ENCODE data around the gene P3H2. TPM values are rescaled to one million over a fixed set of nuclear protein-coding genes. Genes with fewer than 3 reads are reported as not detected.
A peak's percentile ranks its signal among the peaks of the same experiment; 100 is the strongest.

Gene P3H2
- total RNA-seq, 1 donor from 2014 or later: 143 TPM

DNA sequence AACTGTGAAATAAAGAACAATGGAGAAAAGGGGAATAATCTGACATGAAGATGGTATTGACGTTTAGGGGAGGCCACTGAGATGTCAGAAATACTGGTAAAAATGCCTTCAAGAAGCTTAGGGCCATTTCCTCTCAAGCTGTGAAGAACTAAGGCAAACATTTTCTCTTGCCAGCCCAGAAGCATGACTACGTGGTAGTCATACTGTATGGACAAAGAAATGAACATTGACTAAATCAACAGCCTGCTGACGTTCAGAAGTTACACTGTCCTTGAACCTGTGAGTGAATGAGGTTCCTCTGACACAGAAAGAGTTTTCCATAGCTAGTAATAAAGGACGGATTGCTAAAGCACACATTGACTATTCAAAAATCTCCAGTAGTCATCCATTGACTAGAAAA, 121.0 kb downstream of the P3H2 start:
- Mint-ChIP-seq H3K4me3 (ENCODE audit: unreplicated experiment) (no peak overlapping the region), H3K9me3 (ENCODE audit: unreplicated experiment) (no peaks in the 10 kb centered on the region), H3K36me3 (ENCODE audit: unreplicated experiment) (peaks cover 7% of the 10 kb centered on the region), H3K27me3 (ENCODE audit: unreplicated experiment) (no peaks in the 10 kb centered on the region), H3K27ac (ENCODE audit: unreplicated experiment) (peak overlapping the region; percentile 93), H3K4me1 (ENCODE audit: unreplicated experiment) (peaks cover 73% of the 10 kb centered on the region)
- TF ChIP-seq, protein P1, sequence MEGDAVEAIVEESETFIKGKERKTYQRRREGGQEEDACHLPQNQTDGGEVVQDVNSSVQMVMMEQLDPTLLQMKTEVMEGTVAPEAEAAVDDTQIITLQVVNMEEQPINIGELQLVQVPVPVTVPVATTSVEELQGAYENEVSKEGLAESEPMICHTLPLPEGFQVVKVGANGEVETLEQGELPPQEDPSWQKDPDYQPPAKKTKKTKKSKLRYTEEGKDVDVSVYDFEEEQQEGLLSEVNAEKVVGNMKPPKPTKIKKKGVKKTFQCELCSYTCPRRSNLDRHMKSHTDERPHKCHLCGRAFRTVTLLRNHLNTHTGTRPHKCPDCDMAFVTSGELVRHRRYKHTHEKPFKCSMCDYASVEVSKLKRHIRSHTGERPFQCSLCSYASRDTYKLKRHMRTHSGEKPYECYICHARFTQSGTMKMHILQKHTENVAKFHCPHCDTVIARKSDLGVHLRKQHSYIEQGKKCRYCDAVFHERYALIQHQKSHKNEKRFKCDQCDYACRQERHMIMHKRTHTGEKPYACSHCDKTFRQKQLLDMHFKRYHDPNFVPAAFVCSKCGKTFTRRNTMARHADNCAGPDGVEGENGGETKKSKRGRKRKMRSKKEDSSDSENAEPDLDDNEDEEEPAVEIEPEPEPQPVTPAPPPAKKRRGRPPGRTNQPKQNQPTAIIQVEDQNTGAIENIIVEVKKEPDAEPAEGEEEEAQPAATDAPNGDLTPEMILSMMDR (IDR thresholded peaks at IDR 0.05): no peak
- no peak for DNase-seq (ENCODE audit: extremely low spot score, unreplicated experiment)

DNA sequence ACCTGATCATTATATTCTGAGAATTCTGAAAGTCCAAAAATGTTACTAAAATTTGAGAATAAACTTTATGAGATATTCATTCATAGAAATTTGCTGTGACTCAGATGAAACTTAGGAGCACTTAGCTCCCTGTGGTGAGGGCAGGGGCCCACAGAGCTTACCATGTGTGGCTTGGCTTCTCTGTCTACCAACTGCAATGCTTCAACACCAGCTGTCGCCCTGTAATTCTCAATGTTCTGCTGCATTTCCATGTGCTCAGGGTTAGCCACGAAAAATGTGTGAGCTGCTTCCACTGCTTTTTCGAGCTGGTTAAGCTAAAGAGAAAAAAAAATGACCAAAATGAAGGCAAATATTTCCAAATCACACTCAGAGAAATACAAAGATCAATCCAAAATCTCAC, 125.6 kb downstream of the P3H2 start:
- DNase-seq (ENCODE audit: extremely low spot score, unreplicated experiment): no peak
- H3K36me3 Mint-ChIP-seq (ENCODE audit: unreplicated experiment): peaks cover 26% of the 10 kb centered on the region
- H3K9me3 Mint-ChIP-seq (ENCODE audit: unreplicated experiment): no peaks in the 10 kb centered on the region
- no peaks in the 10 kb centered on the region for H3K27me3 Mint-ChIP-seq (ENCODE audit: unreplicated experiment)
- peak overlapping the region; percentile 74 for H3K27ac Mint-ChIP-seq (ENCODE audit: unreplicated experiment)
- H3K4me1 Mint-ChIP-seq (ENCODE audit: unreplicated experiment): peaks cover 40% of the 10 kb centered on the region
- peak overlapping the region; percentile 56 for H3K4me3 Mint-ChIP-seq (ENCODE audit: unreplicated experiment)
- TF ChIP-seq, protein P1 (IDR thresholded peaks at IDR 0.05): peak; percentile 26

- TF ChIP-seq, protein P1 (IDR thresholded peaks at IDR 0.05): no peak
- DNase-seq (ENCODE audit: extremely low spot score, unreplicated experiment): no peak
- Mint-ChIP-seq H3K4me3 (ENCODE audit: unreplicated experiment) (no peak overlapping the region), H3K36me3 (ENCODE audit: unreplicated experiment) (peaks cover 43% of the 10 kb centered on the region), H3K9me3 (ENCODE audit: unreplicated experiment) (no peaks in the 10 kb centered on the region), H3K27ac (ENCODE audit: unreplicated experiment) (no peak overlapping the region), H3K4me1 (ENCODE audit: unreplicated experiment) (peaks cover 26% of the 10 kb centered on the region), H3K27me3 (ENCODE audit: unreplicated experiment) (no peaks in the 10 kb centered on the region)
Observed at GRCh38 chr3:189990826-189991225, 129.9 kb downstream of the P3H2 start.

- H3K27ac Mint-ChIP-seq (ENCODE audit: unreplicated experiment): no peak overlapping the region
- no peaks in the 10 kb centered on the region for H3K9me3 Mint-ChIP-seq (ENCODE audit: unreplicated experiment)
- H3K27me3 Mint-ChIP-seq (ENCODE audit: unreplicated experiment): no peaks in the 10 kb centered on the region
- H3K4me1 Mint-ChIP-seq (ENCODE audit: unreplicated experiment): peaks cover 15% of the 10 kb centered on the region
- TF ChIP-seq, protein P1 (IDR thresholded peaks at IDR 0.05): no peak
- peaks cover 37% of the 10 kb centered on the region for H3K36me3 Mint-ChIP-seq (ENCODE audit: unreplicated experiment)
- no peak for DNase-seq (ENCODE audit: extremely low spot score, unreplicated experiment)
- no peak overlapping the region for H3K4me3 Mint-ChIP-seq (ENCODE audit: unreplicated experiment)
Observed at GRCh38 chr3:189988854-189989253, 131.8 kb downstream of the P3H2 start.

- H3K9me3 Mint-ChIP-seq (ENCODE audit: unreplicated experiment): no peaks in the 10 kb centered on the region
- no peak for DNase-seq (ENCODE audit: extremely low spot score, unreplicated experiment)
- no peak overlapping the region for H3K27ac Mint-ChIP-seq (ENCODE audit: unreplicated experiment)
- H3K4me1 Mint-ChIP-seq (ENCODE audit: unreplicated experiment): peaks cover 15% of the 10 kb centered on the region
- H3K4me3 Mint-ChIP-seq (ENCODE audit: unreplicated experiment): no peak overlapping the region
- no peaks in the 10 kb centered on the region for H3K27me3 Mint-ChIP-seq (ENCODE audit: unreplicated experiment)
- peaks cover 41% of the 10 kb centered on the region for H3K36me3 Mint-ChIP-seq (ENCODE audit: unreplicated experiment)
- TF ChIP-seq, protein P1 (IDR thresholded peaks at IDR 0.05): no peak
Observed at GRCh38 chr3:189988322-189988721, 132.4 kb downstream of the P3H2 start.
